PC-9 (cell line): Measurements from ENCODE around the gene DMXL1. TPM values are rescaled to one million over a fixed set of nuclear protein-coding genes. Genes with fewer than 3 reads are reported as not detected.

Source experiments
- BruUV-seq: library from RNA; stranded (reverse); fragments of 400-500 nt; replicated peaks from 2 replicates; lab custom pipeline; 2021; lab: Mats Ljungman, UMichigan
- CTCF ChIA-PET: fragments of 300-600 bp; sonication (Branson Sonifier 250); formaldehyde crosslinking; loops from one replicate; lab custom pipeline; 2022; ENCODE audit warnings: antibody characterized with exemption; lab: Charles Lee
- POLR2A ChIA-PET: fragments of 300-600 bp; sonication (Branson Sonifier 250); formaldehyde crosslinking; loops from one replicate; lab custom pipeline; 2022; ENCODE audit warnings: antibody characterized with exemption; ENCODE audit not compliant: unreplicated experiment; lab: Charles Lee
- DNase-seq, 2 experiments: peaks; one replicate each; pipeline versions ENCODE4 v3.0.0 to v3.0.0-alpha.2; 2015 to 2022; ENCODE audit warnings: mixed read lengths in 1 of 2
- H2AFZ ChIP-seq: fragments of 200-600 bp; sonication (generic); 2 replicates; pipeline ENCODE4 v1.8.1; 2017; ENCODE audit warnings: antibody characterized with exemption
- H3F3A ChIP-seq: fragments of 200-600 bp; sonication (generic); 2 replicates; pipeline ENCODE4 v1.8.1; 2017; ENCODE audit warnings: antibody characterized with exemption, mild to moderate bottlenecking, low read depth; ENCODE audit not compliant: insufficient read depth
- H3K27ac ChIP-seq: fragments of 200-600 bp; sonication (generic); 2 replicates; pipeline ENCODE4 v1.6.1; 2016; ENCODE audit warnings: mixed run types
- H3K27me3 ChIP-seq: fragments of 200-600 bp; sonication (generic); 2 replicates; pipeline ENCODE4 v1.6.1; 2016; ENCODE audit warnings: low read depth, mixed run types; ENCODE audit not compliant: insufficient read depth
- H3K36me3 ChIP-seq: fragments of 200-600 bp; sonication (generic); 2 replicates; pipeline ENCODE4 v1.6.1; 2016; ENCODE audit warnings: low read depth, mixed run types
- H3K4me1 ChIP-seq: fragments of 200-600 bp; sonication (generic); replicated peaks from 2 replicates; pipeline ENCODE4 v1.6.1; 2016; ENCODE audit warnings: mixed run types; ENCODE audit not compliant: insufficient read depth
- H3K4me2 ChIP-seq: fragments of 200-600 bp; sonication (generic); 2 replicates; pipeline ENCODE4 v1.6.1; 2017; ENCODE audit warnings: mixed run types
- H3K4me3 ChIP-seq: fragments of 200-600 bp; sonication (generic); 2 replicates; pipeline ENCODE4 v1.6.1; 2016; ENCODE audit warnings: mixed run types
- H3K79me2 ChIP-seq: fragments of 200-600 bp; sonication (generic); 2 replicates; pipeline ENCODE4 v1.6.1; 2017; ENCODE audit warnings: low read depth, mixed run types
- H3K9me2 ChIP-seq: fragments of 200-600 bp; sonication (generic); 2 replicates; pipeline ENCODE4 v1.8.1; 2017; ENCODE audit warnings: mild to moderate bottlenecking; ENCODE audit not compliant: insufficient read depth
- H3K9me3 ChIP-seq: fragments of 200-600 bp; sonication (generic); 2 replicates; pipeline ENCODE4 v1.8.1; 2016; ENCODE audit warnings: low read depth; ENCODE audit not compliant: insufficient read depth
- H4K20me1 ChIP-seq: fragments of 200-600 bp; sonication (generic); 2 replicates; pipeline ENCODE4 v1.8.1; 2017; ENCODE audit not compliant: insufficient read depth
- CTCF ChIP-seq: fragments of 200-600 bp; sonication (generic); conservative IDR thresholded peaks from 2 replicates; pipeline ENCODE4 v1.6.1; 2017; ENCODE audit warnings: mixed run types, antibody characterized with exemption, mild to moderate bottlenecking, moderate library complexity
- EZH2 ChIP-seq: fragments of 200-600 bp; sonication (generic); IDR thresholded peaks from 2 replicates; pipeline ENCODE4 v1.8.0; 2017; ENCODE audit warnings: antibody characterized with exemption, low read depth
- intact Hi-C: fragments of 100-400 bp; cut with micrococcal nuclease; formaldehyde crosslinking; loops from one replicate; pipeline ENCODE4 v1.10.0; 2022; ENCODE audit not compliant: unreplicated experiment
- total RNA-seq: library from RNA; stranded (reverse); gene quantifications from 2 replicates; pipeline ENCODE4 v1.2.3, GENCODE V29; 2021

DMXL1 gene
- total RNA-seq, 1 experiment from 2014 or later: 27.3 TPM

- Histone ChIP-seq H3K4me1 (peaks cover 19% of the 10 kb centered on the region), H3K9me2 (no peaks in the 10 kb centered on the region), H3K4me2 (no peak overlapping the region), H3K27ac (no peak overlapping the region), H2AFZ (no peak overlapping the region), H3K27me3 (no peaks in the 10 kb centered on the region), H3K36me3 (no peaks in the 10 kb centered on the region), H4K20me1 (no peaks in the 10 kb centered on the region), H3F3A (peaks cover 4% of the 10 kb centered on the region; the same call in 1 of the 2 replicates), H3K4me3 (no peak overlapping the region), H3K79me2 (0 out of 2 replicates have a peak, but pooled peaks cover 2% of the 10 kb centered on the region), H3K9me3 (no peaks in the 10 kb centered on the region)
- no TSS peak for BruUV-seq
- ChIA-PET POLR2A (no interaction called here), CTCF (no interaction called here)
- intact Hi-C loops: no loop called here
- TF ChIP-seq EZH2 (no peak), CTCF (no peak)
- DNase-seq: no peak
Measured at GRCh38 chr5:119280380-119280779, 209.5 kb downstream of the DMXL1 start.

GRCh38 chr5:119282628-119283027 is 211.7 kb downstream of the DMXL1 start:
- no peaks in the 10 kb centered on the region for H3K79me2 ChIP-seq
- DNase-seq: no peak
- no peaks in the 10 kb centered on the region for H3K9me2 ChIP-seq
- no peak overlapping the region for H3K27ac ChIP-seq
- H2AFZ ChIP-seq: no peak overlapping the region
- H3F3A ChIP-seq: peaks cover 7% of the 10 kb centered on the region
- CTCF ChIA-PET: no interaction called here
- H3K9me3 ChIP-seq: no peaks in the 10 kb centered on the region
- no peaks in the 10 kb centered on the region for H3K27me3 ChIP-seq
- intact Hi-C loops: no loop called here
- BruUV-seq: no TSS peak
- no peak for TF ChIP-seq EZH2
- no peak for TF ChIP-seq CTCF
- POLR2A ChIA-PET: no interaction called here
- no peaks in the 10 kb centered on the region for H3K36me3 ChIP-seq
- H3K4me3 ChIP-seq: no peak overlapping the region
- peaks cover 30% of the 10 kb centered on the region for H3K4me1 ChIP-seq
- H4K20me1 ChIP-seq: no peaks in the 10 kb centered on the region
- no peak overlapping the region for H3K4me2 ChIP-seq

- BruUV-seq: no TSS peak
- H3K4me1 ChIP-seq: peaks cover 40% of the 10 kb centered on the region
- no peaks in the 10 kb centered on the region for H4K20me1 ChIP-seq
- intact Hi-C loops: no loop called here
- no peak overlapping the region for H2AFZ ChIP-seq
- H3K79me2 ChIP-seq: no peaks in the 10 kb centered on the region
- no peak overlapping the region for H3K27ac ChIP-seq
- H3F3A ChIP-seq: peaks cover 21% of the 10 kb centered on the region
- no peak overlapping the region for H3K4me3 ChIP-seq
- no peaks in the 10 kb centered on the region for H3K36me3 ChIP-seq
- CTCF ChIA-PET: no interaction called here
- H3K9me2 ChIP-seq: no peaks in the 10 kb centered on the region
- no peaks in the 10 kb centered on the region for H3K9me3 ChIP-seq
- no peak overlapping the region for H3K4me2 ChIP-seq
- DNase-seq: no peak
- no peaks in the 10 kb centered on the region for H3K27me3 ChIP-seq
- POLR2A ChIA-PET: no interaction called here
- no peak for TF ChIP-seq EZH2
- no peak for TF ChIP-seq CTCF
Measured at GRCh38 chr5:119284031-119284430, 213.1 kb downstream of the DMXL1 start.
